Endothelial cell of umbilical vein (primary cell): ENCODE results near the gene SMC4. TPM values are rescaled to one million over a fixed set of nuclear protein-coding genes. Genes with fewer than 3 reads are reported as not detected.

Experiments
- BruUV-seq: library from RNA; stranded (reverse); fragments of 400-500 nt; replicated peaks from 2 replicates; lab custom pipeline; 2021; lab: Mats Ljungman, UMichigan
- CTCF ChIA-PET: fragments of 300-600, 350-600 bp; sonication (Branson Sonifier 250); formaldehyde crosslinking; loops from one replicate; lab custom pipeline; 2021; ENCODE audit warnings: antibody characterized with exemption, inconsistent platforms; lab: Charles Lee
- POLR2A ChIA-PET: fragments of 300-600, 350-600 bp; sonication (Branson Sonifier 250); formaldehyde crosslinking; loops from one replicate; lab custom pipeline; 2021; ENCODE audit warnings: antibody characterized with exemption, inconsistent platforms; lab: Charles Lee
- DNase-seq: peaks from one replicate; pipeline ENCODE4 v3.0.0-alpha.2; 2011; ENCODE audit warnings: low read depth, low spot score
- FAIRE-seq: peaks from 2 replicates; lab custom pipeline; 2011; peaks lifted over from hg19 to GRCh38; lab: Jason Lieb, UNC
- H2AFZ ChIP-seq: 2 replicates; pipeline ENCODE4 v1.6.0; 2012; ENCODE audit warnings: low read depth, low read length, control low read depth, inconsistent platforms
- H3K27ac ChIP-seq: 2 replicates; pipeline ENCODE4 v1.5.1; 2011; ENCODE audit warnings: low read depth, mild to moderate bottlenecking, control low read depth, low read length, moderate library complexity; ENCODE audit not compliant: insufficient read depth
- H3K27me3 ChIP-seq, 2 experiments: 2 replicates each; pipeline versions ENCODE4 v1.6.0 to v1.6.1; 2011; ENCODE audit warnings: low read length in 2 of 2, mixed read lengths in 1 of 2; ENCODE audit not compliant: control insufficient read depth in 2 of 2, insufficient read depth in 2 of 2
- H3K36me3 ChIP-seq, 2 experiments: 2 replicates in 1 of 2; 3 replicates in 1 of 2; pipeline ENCODE4 v1.5.1; 2011; ENCODE audit warnings: low read length in 2 of 2, mild to moderate bottlenecking in 1 of 2, moderate library complexity in 1 of 2; ENCODE audit not compliant: control insufficient read depth in 2 of 2, insufficient read depth in 2 of 2; ENCODE audit errors: extremely low read depth in 1 of 2
- H3K4me1 ChIP-seq: 3 replicates; pipeline ENCODE4 v1.5.1; 2011; ENCODE audit warnings: mild to moderate bottlenecking, low read length; ENCODE audit not compliant: control insufficient read depth, insufficient read depth; ENCODE audit errors: extremely low read depth
- H3K4me2 ChIP-seq: 2 replicates; pipeline ENCODE4 v1.6.1; 2011; ENCODE audit warnings: low read length, control low read depth, mixed read lengths; ENCODE audit not compliant: insufficient read depth
- H3K4me3 ChIP-seq, 3 experiments: fragments of 200-600 bp in 1 of 3; sonication (generic), shearing (Covaris generic) in 1 of 3; replicated peaks in 1 of 3; 2 replicates each; pipeline ENCODE4 v1.5.1; 2011 to 2016; ENCODE audit warnings: control low read depth in 3 of 3, low read length in 3 of 3, mild to moderate bottlenecking in 2 of 3, inconsistent platforms in 1 of 3, low read depth in 1 of 3, moderate library complexity in 1 of 3; ENCODE audit not compliant: insufficient read depth in 1 of 3
- H3K79me2 ChIP-seq: 2 replicates; pipeline ENCODE4 v1.6.0; 2012; ENCODE audit warnings: low read length, inconsistent platforms; ENCODE audit not compliant: control insufficient read depth, insufficient read depth
- H3K9ac ChIP-seq: replicated peaks from 2 replicates; pipeline ENCODE3; 2011; ENCODE audit warnings: low read length, control low read depth; ENCODE audit not compliant: insufficient read depth; ENCODE audit errors: extremely low read depth
- H3K9me1 ChIP-seq: replicated peaks from 3 replicates; pipeline ENCODE4 v1.6.0; 2011; ENCODE audit warnings: mild to moderate bottlenecking, low read length; ENCODE audit not compliant: control insufficient read depth, insufficient read depth; ENCODE audit errors: extremely low read depth
- H3K9me3 ChIP-seq: replicated peaks from 2 replicates; pipeline ENCODE4 v1.5.1; 2012; ENCODE audit warnings: low read length, inconsistent platforms; ENCODE audit not compliant: control insufficient read depth, insufficient read depth
- H4K20me1 ChIP-seq: replicated peaks from 2 replicates; pipeline ENCODE3; 2011; ENCODE audit warnings: mild to moderate bottlenecking, low read length; ENCODE audit not compliant: control insufficient read depth, insufficient read depth; ENCODE audit errors: extremely low read depth
- EZH2 ChIP-seq: IDR thresholded peaks from 2 replicates; pipeline ENCODE4 v1.6.1; 2012; ENCODE audit warnings: borderline replicate concordance, low read depth, mild to moderate bottlenecking, moderate library complexity, low read length, inconsistent platforms; ENCODE audit not compliant: severe bottlenecking
- FOS ChIP-seq: IDR thresholded peaks from 2 replicates; pipeline ENCODE4 v1.6.1; 2011; ENCODE audit warnings: mild to moderate bottlenecking, low read length, moderate library complexity, borderline replicate concordance; ENCODE audit not compliant: insufficient read depth
- GATA2 ChIP-seq: IDR thresholded peaks from 2 replicates; pipeline ENCODE4 v1.7.0; 2011; ENCODE audit warnings: low read depth, mild to moderate bottlenecking, moderate library complexity, mixed read lengths, low read length; ENCODE audit not compliant: insufficient read length, insufficient read depth
- JUN ChIP-seq: IDR thresholded peaks from 2 replicates; pipeline ENCODE4 v1.6.1; 2011; ENCODE audit warnings: borderline replicate concordance, low read depth; ENCODE audit not compliant: insufficient read length, insufficient read depth
- MYC ChIP-seq: IDR thresholded peaks from one replicate; pipeline ENCODE4 v1.6.1; 2011; ENCODE audit warnings: mild to moderate bottlenecking, low read depth, low read length
- POLR2AphosphoS5 ChIP-seq: IDR thresholded peaks from 2 replicates; pipeline ENCODE4 v1.6.1; 2012; ENCODE audit warnings: low read depth, mild to moderate bottlenecking, control low read depth, low read length, moderate library complexity; ENCODE audit not compliant: insufficient read depth
- dilution Hi-C: fragments of 300-500 bp; cut with MboI; formaldehyde crosslinking; loops from one replicate; pipeline ENCODE4 v1.15.0; 2019; ENCODE audit warnings: low sequenced_read_pairs; ENCODE audit not compliant: extremely low pct_ligation_motif_present
- intact Hi-C: fragments of 100-400 bp; cut with micrococcal nuclease; formaldehyde crosslinking; loops from one replicate; pipeline ENCODE4 v1.10.0; 2022
- polyA plus RNA-seq, 4 experiments: library from polyadenylated mRNA; depleted of rRNA in 3 of 4; stranded (reverse) in 3 of 4; unstranded in 1 of 4; fragments of >200 nt; gene quantifications; 2 replicates each; pipeline versions ENCODE4 v1.2.1 to v1.2.3, GENCODE V29; 2011 to 2012; ENCODE audit warnings: missing spikeins in 1 of 4
- total RNA-seq: library from RNA; stranded (reverse); gene quantifications from 2 replicates; pipeline ENCODE4 v1.2.3, GENCODE V29; 2021
- TF ChIP-seq, protein P1 (sequence below): IDR thresholded peaks from 2 replicates; pipeline ENCODE4 v1.6.1; 2011; ENCODE audit not compliant: insufficient read depth, insufficient read length
- TF ChIP-seq, protein P2 (sequence below), 2 donors: IDR thresholded peaks; 1 replicate in 1 of 2; 2 replicates in 1 of 2; pipeline ENCODE4 v1.5.1; 2011; ENCODE audit warnings: low read length in 2 of 2, mild to moderate bottlenecking in 2 of 2, moderate library complexity in 2 of 2, control low read depth in 1 of 2, inconsistent platforms in 1 of 2, low read depth in 1 of 2; ENCODE audit not compliant: insufficient read depth in 1 of 2; ENCODE audit errors: extremely low read depth in 1 of 2

SMC4 gene
- total and polyA plus RNA-seq, 2 donors (not counting 3 experiments of a cell fraction or from before 2014, with no cell fraction given): 32.1 to 153 TPM

DNA sequence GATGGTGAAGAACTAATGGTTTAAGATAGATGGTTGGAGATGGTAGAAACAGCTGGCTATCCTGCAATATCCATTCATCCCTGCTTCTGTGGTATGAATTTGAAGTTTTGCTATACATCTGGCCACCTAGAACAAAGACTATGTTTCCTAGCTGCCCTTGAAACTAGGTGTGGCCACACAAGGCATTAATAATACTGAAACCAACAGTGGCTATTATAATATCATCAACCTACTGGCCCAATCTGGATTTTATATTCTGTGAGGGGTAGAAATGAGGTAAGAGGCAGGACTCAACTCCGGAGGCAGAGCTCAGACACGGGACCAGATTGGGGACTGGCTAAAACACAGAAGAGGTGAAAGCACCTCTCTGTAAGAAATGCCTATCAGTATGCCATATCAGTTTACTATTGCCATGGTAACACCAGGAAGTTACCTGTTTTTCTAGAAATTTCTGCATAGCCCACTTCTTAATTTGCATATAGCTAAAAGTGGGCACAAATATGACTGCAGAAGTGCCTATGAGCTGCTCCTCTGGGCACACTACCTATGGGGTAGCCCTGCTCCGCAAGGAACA is 8.8 kb upstream of the SMC4 start:
- H3K4me2 ChIP-seq: no peak overlapping the region
- no peak for TF ChIP-seq POLR2AphosphoS5
- no peak for TF ChIP-seq GATA2
- TF ChIP-seq JUN: no peak
- no peak for TF ChIP-seq MYC
- H4K20me1 ChIP-seq: no peaks in the 10 kb centered on the region
- dilution Hi-C loops: no loop called here
- H3K79me2 ChIP-seq: peaks cover 4% of the 10 kb centered on the region
- H3K27me3 ChIP-seq: no peaks in the 10 kb centered on the region
- H3K9me1 ChIP-seq: no peaks in the 10 kb centered on the region
- H3K27ac ChIP-seq: no peak overlapping the region
- POLR2A ChIA-PET: no interaction called here
- no peak overlapping the region for H3K9ac ChIP-seq
- CTCF ChIA-PET: interaction anchor here (1.2 to 3.5 kb wide), 3 partner anchors 10 to 358 kb away, joined by 3 to 9 read pairs (median 4); no protein-coding TSS in a partner anchor
- H3K36me3 ChIP-seq: no peaks in the 10 kb centered on the region
- H3K4me3 ChIP-seq: no peak overlapping the region
- H2AFZ ChIP-seq: no peak overlapping the region
- no peak for FAIRE-seq
- intact Hi-C loops: no loop called here
- H3K9me3 ChIP-seq: no peaks in the 10 kb centered on the region
- DNase-seq: no peak
- H3K4me1 ChIP-seq: no peaks in the 10 kb centered on the region
- BruUV-seq: no TSS peak

DNA sequence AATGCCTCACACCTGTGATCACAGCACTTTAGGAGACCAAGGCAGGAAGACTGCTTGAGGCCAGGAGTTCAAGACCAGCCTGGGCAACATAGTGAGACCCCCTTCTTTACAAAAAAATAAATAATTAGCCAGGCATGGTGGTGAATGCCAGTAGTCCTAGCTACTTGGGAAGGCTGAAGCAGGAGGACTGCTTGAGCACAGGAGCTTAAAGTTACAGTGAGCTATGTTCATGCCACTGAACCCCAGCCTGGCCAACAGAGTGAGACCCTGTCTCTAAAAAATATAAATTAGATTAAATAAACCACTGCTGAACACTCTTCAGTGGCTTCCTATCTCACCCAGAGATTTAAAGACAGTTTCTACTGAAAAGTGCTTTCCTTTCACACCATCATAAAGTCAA is 6.7 kb upstream of the SMC4 start:
- Histone ChIP-seq H3K9me3 (no peaks in the 10 kb centered on the region), H3K4me2 (no peak overlapping the region), H4K20me1 (no peaks in the 10 kb centered on the region), H3K36me3 (no peaks in the 10 kb centered on the region), H3K27ac (no peak overlapping the region), H3K4me3 (no peak overlapping the region), H3K9ac (no peak overlapping the region), H3K79me2 (peaks cover 7% of the 10 kb centered on the region), H2AFZ (no peak overlapping the region), H3K27me3 (no peaks in the 10 kb centered on the region), H3K9me1 (no peaks in the 10 kb centered on the region), H3K4me1 (no peaks in the 10 kb centered on the region)
- no peak for DNase-seq
- no peak for FAIRE-seq
- TF ChIP-seq, protein P1, sequence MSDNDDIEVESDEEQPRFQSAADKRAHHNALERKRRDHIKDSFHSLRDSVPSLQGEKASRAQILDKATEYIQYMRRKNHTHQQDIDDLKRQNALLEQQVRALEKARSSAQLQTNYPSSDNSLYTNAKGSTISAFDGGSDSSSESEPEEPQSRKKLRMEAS: no peak
- TF ChIP-seq GATA2 (no peak), FOS (no peak), EZH2 (no peak)
- TF ChIP-seq, protein P2, sequence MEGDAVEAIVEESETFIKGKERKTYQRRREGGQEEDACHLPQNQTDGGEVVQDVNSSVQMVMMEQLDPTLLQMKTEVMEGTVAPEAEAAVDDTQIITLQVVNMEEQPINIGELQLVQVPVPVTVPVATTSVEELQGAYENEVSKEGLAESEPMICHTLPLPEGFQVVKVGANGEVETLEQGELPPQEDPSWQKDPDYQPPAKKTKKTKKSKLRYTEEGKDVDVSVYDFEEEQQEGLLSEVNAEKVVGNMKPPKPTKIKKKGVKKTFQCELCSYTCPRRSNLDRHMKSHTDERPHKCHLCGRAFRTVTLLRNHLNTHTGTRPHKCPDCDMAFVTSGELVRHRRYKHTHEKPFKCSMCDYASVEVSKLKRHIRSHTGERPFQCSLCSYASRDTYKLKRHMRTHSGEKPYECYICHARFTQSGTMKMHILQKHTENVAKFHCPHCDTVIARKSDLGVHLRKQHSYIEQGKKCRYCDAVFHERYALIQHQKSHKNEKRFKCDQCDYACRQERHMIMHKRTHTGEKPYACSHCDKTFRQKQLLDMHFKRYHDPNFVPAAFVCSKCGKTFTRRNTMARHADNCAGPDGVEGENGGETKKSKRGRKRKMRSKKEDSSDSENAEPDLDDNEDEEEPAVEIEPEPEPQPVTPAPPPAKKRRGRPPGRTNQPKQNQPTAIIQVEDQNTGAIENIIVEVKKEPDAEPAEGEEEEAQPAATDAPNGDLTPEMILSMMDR (IDR thresholded peaks at IDR 0.05; ENCODE audit: extremely low read depth in 1 of 2, insufficient read depth in 1 of 2, low read depth in 1 of 2, low read length in 2 of 2): no peak
- dilution Hi-C loops (no loop called here), intact Hi-C loops (no loop called here)
- no TSS peak for BruUV-seq
- ChIA-PET POLR2A (no interaction called here), CTCF (interaction anchor here (3.5 kb wide), 1 partner anchor 230 kb away, joined by 9 read pairs; no protein-coding TSS in a partner anchor)
